ENCODE measurements around the gene FHOD3. TPM values are rescaled to one million over a fixed set of nuclear protein-coding genes. Genes with fewer than 3 reads are reported as not detected.

Gene FHOD3
- total RNA-seq, 1 experiment from 2014 or later: 0.34 TPM

GRCh38 chr18:36567800-36568199 is 270.3 kb downstream of the FHOD3 start:
- intact Hi-C loops (cut with micrococcal nuclease; ENCODE audit: unreplicated experiment): no loop called here
- H3K9me3 ChIP-seq (ENCODE audit: low read depth, low read length, poor library complexity, severe bottlenecking): no peaks in the 10 kb centered on the region
- ChIA-PET POLR2A (ENCODE audit: low non-redundant PET) (no interaction called here), CTCF (no interaction called here)
- TF ChIP-seq CTCF (conservative IDR thresholded peaks at IDR 0.05; ENCODE audit: low read depth, low read length) (no peak), EZH2 (IDR thresholded peaks at IDR 0.05; ENCODE audit: borderline replicate concordance, low read depth, low read length, poor library complexity, severe bottlenecking) (no peak)
- DNase-seq (ENCODE audit: low spot score): no peak
- H3K4me3 ChIP-seq (ENCODE audit: low read depth, low read length, poor library complexity, severe bottlenecking): no peak overlapping the region
- no TSS peak for BruUV-seq (replicated peaks)
- peaks cover 32% of the 10 kb centered on the region for H3K27me3 ChIP-seq (replicated peaks; ENCODE audit: insufficient read depth, low read depth, low read length, poor library complexity)
- no peaks in the 10 kb centered on the region for H3K4me1 ChIP-seq (ENCODE audit: insufficient read depth, low read length, poor library complexity, severe bottlenecking)
- H3K36me3 ChIP-seq (ENCODE audit: insufficient read depth, low read length, poor library complexity, severe bottlenecking): no peaks in the 10 kb centered on the region
- no peak overlapping the region for H3K27ac ChIP-seq (ENCODE audit: low read depth, low read length, poor library complexity, severe bottlenecking)

- CTCF ChIA-PET: no interaction called here
These were observed 271.0 kb downstream of the FHOD3 start for GRCh38 chr18:36568487-36568886.

GRCh38 chr18:36572135-36572856 is 274.8 kb downstream of the FHOD3 start:
- ChIA-PET CTCF (interaction anchor here (0.5 to 0.8 kb wide), 2 partner anchors 183 to 476 kb away, joined by 4 read pairs; no protein-coding TSS in a partner anchor), POLR2A (ENCODE audit: low non-redundant PET) (interaction anchor here (0.7 kb wide), 1 partner anchor 390 kb away, joined by 8 read pairs; no protein-coding TSS in a partner anchor)
- H3K27me3 ChIP-seq (replicated peaks; ENCODE audit: insufficient read depth, low read depth, low read length, poor library complexity): peaks cover 18% of the 10 kb centered on the region
- BruUV-seq (replicated peaks): no TSS peak
- intact Hi-C loops (cut with micrococcal nuclease; ENCODE audit: unreplicated experiment): loop anchor here (1.0 kb wide), 2 partner anchors 276 to 476 kb away; no protein-coding TSS in a partner anchor
- no peaks in the 10 kb centered on the region for H3K4me1 ChIP-seq (ENCODE audit: insufficient read depth, low read length, poor library complexity, severe bottlenecking)
- no peaks in the 10 kb centered on the region for H3K9me3 ChIP-seq (ENCODE audit: low read depth, low read length, poor library complexity, severe bottlenecking)
- H3K36me3 ChIP-seq (ENCODE audit: insufficient read depth, low read length, poor library complexity, severe bottlenecking): no peaks in the 10 kb centered on the region
- TF ChIP-seq EZH2 (IDR thresholded peaks at IDR 0.05; ENCODE audit: borderline replicate concordance, low read depth, low read length, poor library complexity, severe bottlenecking) (no peak), CTCF (conservative IDR thresholded peaks at IDR 0.05; ENCODE audit: low read depth, low read length) (peak; percentile 80)
- H3K4me3 ChIP-seq (ENCODE audit: low read depth, low read length, poor library complexity, severe bottlenecking): no peak overlapping the region
- peak; percentile 57 for DNase-seq (ENCODE audit: low spot score)
- H3K27ac ChIP-seq (ENCODE audit: low read depth, low read length, poor library complexity, severe bottlenecking): no peak overlapping the region

More at GRCh38 chr18:36568487-36568886, 271.0 kb downstream of the FHOD3 start:
- BruUV-seq (replicated peaks): no TSS peak
- H3K27ac ChIP-seq (ENCODE audit: low read depth, low read length, poor library complexity, severe bottlenecking): no peak overlapping the region
- POLR2A ChIA-PET (ENCODE audit: low non-redundant PET): no interaction called here
- H3K36me3 ChIP-seq (ENCODE audit: insufficient read depth, low read length, poor library complexity, severe bottlenecking): no peaks in the 10 kb centered on the region
- DNase-seq (ENCODE audit: low spot score): no peak
- peaks cover 32% of the 10 kb centered on the region for H3K27me3 ChIP-seq (replicated peaks; ENCODE audit: insufficient read depth, low read depth, low read length, poor library complexity)
- TF ChIP-seq EZH2 (IDR thresholded peaks at IDR 0.05; ENCODE audit: borderline replicate concordance, low read depth, low read length, poor library complexity, severe bottlenecking) (no peak), CTCF (conservative IDR thresholded peaks at IDR 0.05; ENCODE audit: low read depth, low read length) (no peak)
- H3K9me3 ChIP-seq (ENCODE audit: low read depth, low read length, poor library complexity, severe bottlenecking): no peaks in the 10 kb centered on the region
- intact Hi-C loops (cut with micrococcal nuclease; ENCODE audit: unreplicated experiment): no loop called here
- H3K4me1 ChIP-seq (ENCODE audit: insufficient read depth, low read length, poor library complexity, severe bottlenecking): no peaks in the 10 kb centered on the region
- no peak overlapping the region for H3K4me3 ChIP-seq (ENCODE audit: low read depth, low read length, poor library complexity, severe bottlenecking)

Data from A673 (cell line).